Prostate gland (tissue), 2 donors: ENCODE results near the gene TFF2.

Source experiments
- POLR2A ChIP-seq: fragments of 450-650 bp; IDR thresholded peaks from one replicate; pipeline ENCODE4 v1.6.1; 2016; ENCODE audit warnings: antibody characterized with exemption, mild to moderate bottlenecking
- POLR2AphosphoS5 ChIP-seq: sonication (generic); formaldehyde crosslinking; IDR thresholded peaks from one replicate; pipeline ENCODE4 v1.6.1; 2017; ENCODE audit warnings: antibody characterized with exemption
- TF ChIP-seq, protein P1 (sequence below), 4 experiments: fragments of 200-600 bp in 2 of 4; fragments of 450-650 bp in 2 of 4; sonication (generic) in 2 of 4; IDR thresholded peaks; 1 replicate in 3 of 4; 2 replicates in 1 of 4; pipeline ENCODE4 v1.5.1; 2016 to 2019; ENCODE audit warnings: antibody characterized with exemption in 4 of 4, mild to moderate bottlenecking in 2 of 4, moderate library complexity in 2 of 4

DNA sequence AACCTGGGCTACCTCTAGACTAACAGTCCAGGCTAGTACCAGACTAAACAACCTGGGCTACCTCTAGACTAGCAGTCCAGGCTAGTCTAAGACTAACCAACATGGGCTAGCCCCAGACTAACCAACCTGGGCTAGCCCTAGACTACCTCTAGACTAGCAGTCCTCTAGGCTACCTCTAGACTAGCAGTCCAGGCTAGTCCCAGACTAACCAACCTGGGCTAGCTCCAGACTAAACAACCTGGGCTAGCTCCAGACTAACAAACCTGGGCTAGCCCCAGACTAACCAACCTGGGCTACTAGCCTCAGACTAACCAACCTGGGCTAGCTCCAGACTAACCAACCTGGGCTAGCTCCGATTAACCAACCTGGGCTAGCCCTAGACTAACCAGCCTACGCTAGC is 2.0 kb downstream of the TFF2 start:
- TF ChIP-seq, protein P1, sequence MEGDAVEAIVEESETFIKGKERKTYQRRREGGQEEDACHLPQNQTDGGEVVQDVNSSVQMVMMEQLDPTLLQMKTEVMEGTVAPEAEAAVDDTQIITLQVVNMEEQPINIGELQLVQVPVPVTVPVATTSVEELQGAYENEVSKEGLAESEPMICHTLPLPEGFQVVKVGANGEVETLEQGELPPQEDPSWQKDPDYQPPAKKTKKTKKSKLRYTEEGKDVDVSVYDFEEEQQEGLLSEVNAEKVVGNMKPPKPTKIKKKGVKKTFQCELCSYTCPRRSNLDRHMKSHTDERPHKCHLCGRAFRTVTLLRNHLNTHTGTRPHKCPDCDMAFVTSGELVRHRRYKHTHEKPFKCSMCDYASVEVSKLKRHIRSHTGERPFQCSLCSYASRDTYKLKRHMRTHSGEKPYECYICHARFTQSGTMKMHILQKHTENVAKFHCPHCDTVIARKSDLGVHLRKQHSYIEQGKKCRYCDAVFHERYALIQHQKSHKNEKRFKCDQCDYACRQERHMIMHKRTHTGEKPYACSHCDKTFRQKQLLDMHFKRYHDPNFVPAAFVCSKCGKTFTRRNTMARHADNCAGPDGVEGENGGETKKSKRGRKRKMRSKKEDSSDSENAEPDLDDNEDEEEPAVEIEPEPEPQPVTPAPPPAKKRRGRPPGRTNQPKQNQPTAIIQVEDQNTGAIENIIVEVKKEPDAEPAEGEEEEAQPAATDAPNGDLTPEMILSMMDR (IDR thresholded peaks at IDR 0.05) = no peak
- no peak for TF ChIP-seq POLR2AphosphoS5
- no peak for TF ChIP-seq POLR2A
